ENCODE results near the gene ZMYND10.

ZMYND10 gene

GRCh38 chr3:50340448-50341329 lies 4.8 kb downstream of the ZMYND10 start, which contains the start of gene RASSF1:
Gene RASSF1 (minus strand): TSS chr3:50340836. CDS start chr3:50340805, 31 bp downstream.
- no peak for TF ChIP-seq CTCF (IDR thresholded peaks at IDR 0.05; ENCODE audit: low read length, missing control alignments)
- peak; percentile 41 for DNase-seq (ENCODE audit: low read depth)
- peak within 1 kb of the TSS; percentile 43 for H3K4me3 ChIP-seq (replicated peaks; ENCODE audit: low read depth, low read length)

GRCh38 chr3:50340147-50340447 lies 5.4 kb downstream of the ZMYND10 start:
- DNase-seq (ENCODE audit: low read depth), result no peak
- H3K4me3 ChIP-seq (replicated peaks; ENCODE audit: low read depth, low read length), result peak overlapping the region; percentile 43
- TF ChIP-seq CTCF (IDR thresholded peaks at IDR 0.05; ENCODE audit: low read length, missing control alignments), result no peak

GRCh38 chr3:50339485-50340146 lies 5.9 kb downstream of the ZMYND10 start:
- DNase-seq (ENCODE audit: low read depth), result peak; percentile 41
- peak overlapping the region; percentile 43 for H3K4me3 ChIP-seq (replicated peaks; ENCODE audit: low read depth, low read length)
- no peak for TF ChIP-seq CTCF (IDR thresholded peaks at IDR 0.05; ENCODE audit: low read length, missing control alignments)

GRCh38 chr3:50338965-50339364 lies 6.6 kb downstream of the ZMYND10 start:
- DNase-seq (ENCODE audit: low read depth), result no peak
- no peak overlapping the region for H3K4me3 ChIP-seq (replicated peaks; ENCODE audit: low read depth, low read length)
- no peak for TF ChIP-seq CTCF (IDR thresholded peaks at IDR 0.05; ENCODE audit: low read length, missing control alignments)

- no peak for TF ChIP-seq CTCF (IDR thresholded peaks at IDR 0.05; ENCODE audit: low read length, missing control alignments)
- DNase-seq (ENCODE audit: low read depth), result peak; percentile 100
- H3K4me3 ChIP-seq (replicated peaks; ENCODE audit: low read depth, low read length), result peak overlapping the region; percentile 94
Measured at GRCh38 chr3:50337175-50337861, 8.2 kb downstream of the ZMYND10 start.

GRCh38 chr3:50336452-50337174 lies 8.9 kb downstream of the ZMYND10 start:
- no peak for DNase-seq (ENCODE audit: low read depth)
- H3K4me3 ChIP-seq (replicated peaks; ENCODE audit: low read depth, low read length), result peak overlapping the region; percentile 94
- TF ChIP-seq CTCF (IDR thresholded peaks at IDR 0.05; ENCODE audit: low read length, missing control alignments), result no peak
